Left colon (tissue), 2 donors: ENCODE data around the gene MRGPRG. TPM values are rescaled to one million over a fixed set of nuclear protein-coding genes. Genes with fewer than 3 reads are reported as not detected.

Experiments
- ATAC-seq: fragments of 200-7000 bp; cut with Tn5 transposase; one replicate; pipeline ENCODE4 v1.9.1; 2020; ENCODE audit warnings: mild to moderate bottlenecking, moderate library complexity
- DNase-seq, 2 donors: peaks; one replicate each; pipeline ENCODE4 v3.0.0-alpha.2; 2020
- intact Hi-C, 2 donors: fragments of 100-400 bp; cut with DNase I in 1 of 2; cut with micrococcal nuclease in 1 of 2; formaldehyde crosslinking; loops; one replicate each; pipeline versions ENCODE4 v1.11.2 to v1.14.0; 2022; cut with DNase I, micrococcal nuclease
- total RNA-seq, 2 donors: library from RNA; stranded (reverse); fragmentation: NEBNext Ultra II Directional; extraction: Animal tissue kit (Norgen Biotek cat#: 25700); gene quantifications; one replicate each; pipeline ENCODE4 v1.2.1, GENCODE V29; 2021
- donor health status: DM: no; HTN: no; CAD: no.
- donor health status: DM: yes; HTN: yes; CAD: no.

MRGPRG gene
- total RNA-seq, 2 donors from 2014 or later: not detected

- peak in 1 of 2 donors; percentile 6 for DNase-seq
- intact Hi-C loops: no loop called here
Observed at GRCh38 chr11:3200388-3201111, 18.1 kb downstream of the MRGPRG start.

GRCh38 chr11:3199537-3200295 is 18.9 kb downstream of the MRGPRG start:
- ATAC-seq (no peak), DNase-seq (peak in 1 of 2 donors; percentile 18)
- intact Hi-C loops: no loop called here

More at GRCh38 chr11:3200388-3201111, 18.1 kb downstream of the MRGPRG start:
- ATAC-seq: no peak

GRCh38 chr11:3198815-3199214 is 19.8 kb downstream of the MRGPRG start:
- DNase-seq (no peak), ATAC-seq (no peak)
- intact Hi-C loops: no loop called here

GRCh38 chr11:3197878-3198528 is 20.6 kb downstream of the MRGPRG start:
- intact Hi-C loops: no loop called here
- ATAC-seq (no peak), DNase-seq (no peak)

- ATAC-seq (no peak), DNase-seq (no peak)
- intact Hi-C loops: no loop called here
Observed at GRCh38 chr11:3197044-3197695, 21.4 kb downstream of the MRGPRG start.

- no peak for ATAC-seq
- intact Hi-C loops: no loop called here
- DNase-seq: no peak
Observed at GRCh38 chr11:3196161-3197043, 22.2 kb downstream of the MRGPRG start.

- intact Hi-C loops: no loop called here
- DNase-seq (peak in 1 of 2 donors; percentile 28), ATAC-seq (peak; percentile 78)
Observed at GRCh38 chr11:3195251-3196160, 23.1 kb downstream of the MRGPRG start.

- intact Hi-C loops: no loop called here
Observed at GRCh38 chr11:3194016-3194816, 24.4 kb downstream of the MRGPRG start.

GRCh38 chr11:3193373-3194015 is 25.1 kb downstream of the MRGPRG start:
- DNase-seq (no peak), ATAC-seq (no peak)
- intact Hi-C loops: no loop called here

More at GRCh38 chr11:3194016-3194816, 24.4 kb downstream of the MRGPRG start:
- ATAC-seq: no peak
- no peak for DNase-seq

- intact Hi-C loops: no loop called here
- DNase-seq (no peak), ATAC-seq (no peak)
Observed at GRCh38 chr11:3192511-3193372, 25.9 kb downstream of the MRGPRG start.

- ATAC-seq: no peak
- no peak for DNase-seq
- intact Hi-C loops: no loop called here
Observed at GRCh38 chr11:3191586-3192324, 26.9 kb downstream of the MRGPRG start.

- no peak for DNase-seq
- no peak for ATAC-seq
Observed at GRCh38 chr11:3190600-3190999, 28.0 kb downstream of the MRGPRG start.

GRCh38 chr11:3189886-3190583 is 28.6 kb downstream of the MRGPRG start:
- no peak for DNase-seq
- intact Hi-C loops: loop anchor here in 1 of 2 donors (10.0 kb wide), 1 partner anchor 75 kb away; no protein-coding TSS in a partner anchor
- ATAC-seq: no peak

More at GRCh38 chr11:3190600-3190999, 28.0 kb downstream of the MRGPRG start:
- intact Hi-C loops: no loop called here
